H1 (cell line): ENCODE results near the gene WTIP. TPM values are rescaled to one million over a fixed set of nuclear protein-coding genes. Genes with fewer than 3 reads are reported as not detected.

ENCODE experiments used
- CTCF ChIA-PET: fragments of 300-600 bp; sonication (Branson Sonifier 250); formaldehyde crosslinking; loops from one replicate; lab custom pipeline; 2021; ENCODE audit not compliant: partially characterized antibody; lab: Charles Lee
- POLR2A ChIA-PET: fragments of 300-600 bp; sonication (Branson Sonifier 250); formaldehyde crosslinking; loops from one replicate; lab custom pipeline; 2021; ENCODE audit warnings: inconsistent platforms; ENCODE audit not compliant: partially characterized antibody; lab: Charles Lee
- DNase-seq, 2 experiments: peaks; one replicate each; pipeline versions ENCODE4 v3.0.0 to v3.0.0-alpha.2; 2010 to 2022; ENCODE audit warnings: low spot score in 2 of 2, low read depth in 1 of 2, mixed read lengths in 1 of 2
- FAIRE-seq: peaks from 2 replicates; lab custom pipeline; 2011; peaks lifted over from hg19 to GRCh38; lab: Jason Lieb, UNC
- H2AFZ ChIP-seq: 2 replicates; pipeline ENCODE4 v1.8.1; 2012; ENCODE audit warnings: low read length, inconsistent platforms
- H2AK5ac ChIP-seq: 2 replicates; pipeline ENCODE4 v1.6.1; 2013; ENCODE audit warnings: low read depth, low read length
- H2BK120ac ChIP-seq: replicated peaks from 2 replicates; pipeline ENCODE3; 2013; ENCODE audit warnings: low read depth, low read length, inconsistent platforms
- H2BK12ac ChIP-seq: 2 replicates; pipeline ENCODE4 v1.6.1; 2013; ENCODE audit warnings: low read depth, low read length
- H2BK15ac ChIP-seq: 2 replicates; pipeline ENCODE4 v1.6.1; 2013; ENCODE audit warnings: low read length
- H2BK20ac ChIP-seq: 2 replicates; pipeline ENCODE4 v1.6.1; 2013; ENCODE audit warnings: low read length
- H2BK5ac ChIP-seq: 2 replicates; pipeline ENCODE4 v1.6.1; 2013; ENCODE audit warnings: low read depth, low read length
- H3K14ac ChIP-seq: 2 replicates; pipeline ENCODE4 v1.6.1; 2013; ENCODE audit warnings: inconsistent platforms; ENCODE audit not compliant: insufficient read length
- H3K18ac ChIP-seq: 2 replicates; pipeline ENCODE4 v1.6.1; 2013; ENCODE audit warnings: low read length; ENCODE audit errors: extremely low read depth
- H3K23ac ChIP-seq: 2 replicates; pipeline ENCODE4 v1.6.1; 2013; ENCODE audit warnings: inconsistent platforms; ENCODE audit not compliant: insufficient read length
- H3K23me2 ChIP-seq: 2 replicates; pipeline ENCODE4 v1.6.1; 2013; ENCODE audit warnings: low read depth, low read length
- H3K27ac ChIP-seq: 2 replicates; pipeline ENCODE4 v1.6.1; 2011; ENCODE audit warnings: low read depth, low read length, inconsistent platforms
- H3K27me3 ChIP-seq, 4 experiments: replicated peaks in 1 of 4; 1 replicate in 1 of 4; 2 replicates in 3 of 4; pipeline versions ENCODE4 v1.6.1 to v1.8.1; 2011 to 2013; ENCODE audit warnings: low read length in 3 of 4, mild to moderate bottlenecking in 3 of 4, inconsistent platforms in 2 of 4, mixed read lengths in 2 of 4, moderate library complexity in 1 of 4; ENCODE audit not compliant: control insufficient read depth in 3 of 4, insufficient read depth in 3 of 4; ENCODE audit errors: extremely low read depth in 1 of 4
- H3K36me3 ChIP-seq, 4 experiments: 2 replicates each; pipeline versions ENCODE4 v1.6.1 to v1.8.1; 2011 to 2013; ENCODE audit warnings: mild to moderate bottlenecking in 4 of 4, low read length in 3 of 4, moderate library complexity in 2 of 4, control low read depth in 1 of 4, inconsistent platforms in 1 of 4; ENCODE audit not compliant: insufficient read depth in 4 of 4, control insufficient read depth in 2 of 4
- H3K4ac ChIP-seq: replicated peaks from 2 replicates; pipeline ENCODE3; 2013; ENCODE audit warnings: low read length, low read depth, mixed read lengths, inconsistent platforms; ENCODE audit not compliant: insufficient read length
- H3K4me1 ChIP-seq, 4 experiments: replicated peaks in 1 of 4; 1 replicate in 1 of 4; 2 replicates in 3 of 4; pipeline versions ENCODE4 v1.6.1 to v1.8.1; 2011 to 2013; ENCODE audit warnings: low read length in 3 of 4, inconsistent platforms in 2 of 4, mixed read lengths in 1 of 4; ENCODE audit not compliant: insufficient read depth in 4 of 4, control insufficient read depth in 3 of 4
- H3K4me2 ChIP-seq, 2 experiments: 2 replicates each; pipeline versions ENCODE4 v1.6.1 to v1.8.1; 2011 to 2013; ENCODE audit warnings: low read depth in 2 of 2, low read length in 2 of 2, control low read depth in 1 of 2, inconsistent platforms in 1 of 2, mild to moderate bottlenecking in 1 of 2; ENCODE audit not compliant: insufficient read depth in 1 of 2
- H3K4me3 ChIP-seq, 4 experiments: fragments of 200-600, 300-600 bp in 1 of 4; sonication (generic), shearing (Covaris generic), sonication (Bioruptor Twin) in 1 of 4; 2 replicates each; pipeline versions ENCODE4 v1.5.1 to v1.8.1; 2011 to 2016; ENCODE audit warnings: low read length in 4 of 4, low read depth in 3 of 4, control low read depth in 2 of 4, inconsistent platforms in 2 of 4, mild to moderate bottlenecking in 2 of 4, mixed read lengths in 1 of 4, moderate library complexity in 1 of 4; ENCODE audit not compliant: insufficient read depth in 2 of 4; ENCODE audit errors: extremely low read depth in 1 of 4
- H3K56ac ChIP-seq: replicated peaks from 2 replicates; pipeline ENCODE3; 2013; ENCODE audit warnings: low read depth, mild to moderate bottlenecking, mixed read lengths, low read length, inconsistent platforms; ENCODE audit not compliant: insufficient read length
- H3K79me1 ChIP-seq: 2 replicates; pipeline ENCODE4 v1.6.1; 2013; ENCODE audit warnings: low read depth, low read length, control low read depth
- H3K79me2 ChIP-seq, 2 experiments: 2 replicates each; pipeline versions ENCODE4 v1.6.1 to v1.8.1; 2012 to 2013; ENCODE audit warnings: low read length in 2 of 2, mild to moderate bottlenecking in 2 of 2, inconsistent platforms in 1 of 2; ENCODE audit not compliant: insufficient read depth in 2 of 2, control insufficient read depth in 1 of 2
- H3K9ac ChIP-seq, 4 experiments: replicated peaks in 1 of 4; 1 replicate in 1 of 4; 2 replicates in 3 of 4; pipeline versions ENCODE4 v1.6.1 to v1.8.1; 2011 to 2013; ENCODE audit warnings: low read depth in 3 of 4, low read length in 3 of 4, control low read depth in 2 of 4, mild to moderate bottlenecking in 2 of 4, moderate library complexity in 2 of 4, inconsistent platforms in 1 of 4; ENCODE audit errors: extremely low read depth in 1 of 4
- H3K9me3 ChIP-seq, 2 experiments: 2 replicates each; pipeline versions ENCODE4 v1.6.1 to v1.8.1; 2012 to 2013; ENCODE audit warnings: mild to moderate bottlenecking in 2 of 2, moderate library complexity in 2 of 2, control low read depth in 1 of 2, inconsistent platforms in 1 of 2, low read depth in 1 of 2, low read length in 1 of 2, mixed read lengths in 1 of 2; ENCODE audit not compliant: insufficient read depth in 2 of 2
- H4K20me1 ChIP-seq, 2 experiments: replicated peaks in 1 of 2; 2 replicates each; pipeline versions ENCODE3 to v1.8.1; 2011 to 2013; ENCODE audit warnings: inconsistent platforms in 2 of 2, low read length in 2 of 2, mild to moderate bottlenecking in 1 of 2; ENCODE audit not compliant: insufficient read depth in 2 of 2, control insufficient read depth in 1 of 2
- H4K5ac ChIP-seq: 2 replicates; pipeline ENCODE4 v1.6.1; 2013; ENCODE audit warnings: low read length, low read depth, mixed read lengths, inconsistent platforms; ENCODE audit not compliant: insufficient read length
- H4K8ac ChIP-seq: 2 replicates; pipeline ENCODE4 v1.8.0; 2013; ENCODE audit warnings: mild to moderate bottlenecking, moderate library complexity, low read length, inconsistent platforms; ENCODE audit not compliant: insufficient read depth; ENCODE audit errors: extremely low read depth
- H4K91ac ChIP-seq: replicated peaks from 2 replicates; pipeline ENCODE3; 2013; ENCODE audit warnings: low read length, mixed read lengths, inconsistent platforms; ENCODE audit not compliant: insufficient read length
- BRCA1 ChIP-seq: IDR thresholded peaks from 2 replicates; pipeline ENCODE4 v1.6.1; 2012; ENCODE audit warnings: low read depth, low read length, improper control_type of control experiment
- E2F6 ChIP-seq: IDR thresholded peaks from 2 replicates; pipeline ENCODE4 v1.6.1; 2012; ENCODE audit warnings: inconsistent platforms
- JUN ChIP-seq: IDR thresholded peaks from 2 replicates; pipeline ENCODE4 v1.6.1; 2011; ENCODE audit warnings: low read depth, mild to moderate bottlenecking, improper control_type of control experiment, low read length
- TCF12 ChIP-seq: IDR thresholded peaks from 2 replicates; pipeline ENCODE4 v1.6.1; 2011; ENCODE audit warnings: low read depth, mild to moderate bottlenecking, low read length
- WGBS, 2 experiments: shearing (Covaris generic) in 1 of 2; methylation state at CpG; one replicate each; pipeline versions ENCODE4 v1.1.6 to v1.1.7; 2013 to 2015; ENCODE audit warnings: low lambda C conversion rate in 2 of 2, mixed read lengths in 2 of 2, inconsistent platforms in 1 of 2, low coverage in 1 of 2, missing lambda C conversion rate in 1 of 2; ENCODE audit not compliant: insufficient replicate concordance in 2 of 2, insufficient coverage in 1 of 2, insufficient read length in 1 of 2; ENCODE audit errors: extremely low coverage in 1 of 2, missing lambda C conversion rate in 1 of 2; 5-methylcytosine and 5-hydroxymethylcytosine counted together
- polyA plus RNA-seq, 7 experiments: library from polyadenylated mRNA; depleted of rRNA in 3 of 7; stranded (reverse) in 5 of 7; unstranded in 2 of 7; fragments of >200 nt in 5 of 7; fragments of 200-250 nt in 2 of 7; gene quantifications; 1 replicate in 5 of 7; 2 replicates in 1 of 7; 4 replicates in 1 of 7; pipeline versions ENCODE4 v1.2.1 to v1.2.3, GENCODE V29; 2011 to 2013; ENCODE audit warnings: missing spikeins in 2 of 7, mixed read lengths in 2 of 7
- total RNA-seq: library from RNA; stranded (reverse); fragmentation: NEBNext Ultra II Directional; extraction: Animal tissue kit (Norgen Biotek cat#: 25700); gene quantifications from 2 replicates; pipeline ENCODE4 v1.2.1, GENCODE V29; 2021

WTIP gene
- total and polyA plus RNA-seq, 2 of the 8 experiments (the other 6 are each of a cell fraction or from before 2014, with no cell fraction given) = 8.7 to 15.4 TPM

GRCh38 chr19:34504809-34505291 lies 23.3 kb downstream of the WTIP start:
- H3K79me1 ChIP-seq = no peaks in the 10 kb centered on the region

More at GRCh38 chr19:34504809-34505291, 23.3 kb downstream of the WTIP start:
- 84% methylated on average over 8 of the region's 9 CpGs; no CpG with 5 or more reads in 1 of the 2 experiments for WGBS, 2 experiments
- POLR2A ChIA-PET = interaction anchor here (1.0 to 3.2 kb wide), 3 partner anchors 14 to 32 kb away, joined by 3 to 11 read pairs (median 3); partner anchors contain the start of gene WTIP
- H3K4me2 ChIP-seq = no peak overlapping the region
- TF ChIP-seq BRCA1 (no peak), TCF12 (no peak), JUN (no peak), E2F6 (no peak)
- TF ChIP-seq, all 59 proteins: peak for 0
- Histone ChIP-seq H2BK20ac (no peak overlapping the region), H2BK5ac (no peak overlapping the region), H4K20me1 (no peaks in the 10 kb centered on the region), H3K9ac (no peak overlapping the region), H4K5ac (no peak overlapping the region), H4K91ac (no peak overlapping the region), H2AFZ (no peak overlapping the region), H3K14ac (no peak overlapping the region), H3K79me2 (no peaks in the 10 kb centered on the region), H4K8ac (no peak overlapping the region), H3K36me3 (no peaks in the 10 kb centered on the region), H3K23ac (no peak overlapping the region), H3K4me1 (peaks cover 0 to 8% (median 6%) of the 10 kb centered on the region in 4 experiments; a peak in 5 of 7 replicates), H3K56ac (no peak overlapping the region), H3K23me2 (peaks cover 2% of the 10 kb centered on the region; the same call in 1 of the 2 replicates), H3K4me3 (no peak overlapping the region), H2BK15ac (no peak overlapping the region), H3K18ac (no peak overlapping the region), H2BK120ac (no peak overlapping the region), H3K4ac (no peak overlapping the region), H2BK12ac (no peak overlapping the region), H3K27me3 (no peaks in the 10 kb centered on the region), H2AK5ac (no peak overlapping the region), H3K9me3 (no peaks in the 10 kb centered on the region; a peak in 1 of 4 replicates), H3K27ac (no peak overlapping the region)
- CTCF ChIA-PET = interaction anchor here (1.3 to 1.7 kb wide), 2 partner anchors 16 to 19 kb away, joined by 5 to 7 read pairs; no protein-coding TSS in a partner anchor
- no peak for FAIRE-seq
- no peak for DNase-seq
